Activated CD8-positive, alpha-beta memory T cell treated with anti-CD3 and anti-CD28 coated beads, Interleukin-2, amount 10 ng/mL, durations not matched to agents 7 days and 5 days (primary cell): Measurements from ENCODE around the gene SPATA3. TPM values are rescaled to one million over a fixed set of nuclear protein-coding genes. Genes with fewer than 3 reads are reported as not detected.

Source experiments
- ATAC-seq: fragments of 150-1000 bp; cut with Tn5 transposase; one replicate; pipeline ENCODE4 v1.10.0; 2021; ENCODE audit warnings: moderate library complexity
- CTCF ChIA-PET: fragments of 350-600 bp; sonication (Branson Sonifier 250); formaldehyde crosslinking; loops from one replicate; lab custom pipeline; 2021; ENCODE audit warnings: antibody characterized with exemption; lab: Charles Lee
- DNase-seq: peaks from one replicate; pipeline ENCODE4 v3.0.0-alpha.2; 2020
- H3K27ac Mint-ChIP-seq: one replicate; pipeline ENCODE4 v1.8.0; 2021; ENCODE audit warnings: mild to moderate bottlenecking, mixed read lengths
- H3K27me3 Mint-ChIP-seq: one replicate; pipeline ENCODE4 v1.8.0; 2021; ENCODE audit warnings: mixed read lengths
- H3K36me3 Mint-ChIP-seq: one replicate; pipeline ENCODE4 v1.8.0; 2021; ENCODE audit warnings: mild to moderate bottlenecking, mixed read lengths
- H3K4me1 Mint-ChIP-seq: one replicate; pipeline ENCODE4 v1.8.0; 2021; ENCODE audit warnings: mixed read lengths
- H3K4me3 Mint-ChIP-seq: one replicate; pipeline ENCODE4 v1.8.0; 2021; ENCODE audit warnings: mild to moderate bottlenecking, moderate library complexity, mixed read lengths
- H3K9me3 Mint-ChIP-seq: one replicate; pipeline ENCODE4 v1.8.0; 2022; ENCODE audit warnings: low read depth, mixed read lengths
- total RNA-seq, 2 experiments: library from RNA; stranded (reverse); gene quantifications; one replicate each; pipeline ENCODE4 v1.2.3, GENCODE V29; 2021

The SPATA3 gene
- total RNA-seq, 2 experiments from 2014 or later: 0.44 to 1.2 TPM

- H3K27me3 Mint-ChIP-seq: peaks cover 38% of the 10 kb centered on the region
- DNase-seq (peak; percentile 88), ATAC-seq (peak; percentile 89)
- peak overlapping the region; percentile 88 for H3K27ac Mint-ChIP-seq
- H3K36me3 Mint-ChIP-seq: peaks cover 9% of the 10 kb centered on the region
- H3K9me3 Mint-ChIP-seq: peaks cover 2% of the 10 kb centered on the region
- peaks cover 76% of the 10 kb centered on the region for H3K4me1 Mint-ChIP-seq
- peak overlapping the region; percentile 39 for H3K4me3 Mint-ChIP-seq
- CTCF ChIA-PET: interaction anchor here (0.7 to 3.6 kb wide), 9 partner anchors 10 to 150 kb away, joined by 3 to 13 read pairs (median 5); partner anchors contain the start of gene GPR55
Measured at GRCh38 chr2:230974096-230974913, 21.6 kb upstream of the SPATA3 start.

- peaks cover 40% of the 10 kb centered on the region for H3K27me3 Mint-ChIP-seq
- peaks cover 2% of the 10 kb centered on the region for H3K9me3 Mint-ChIP-seq
- no peak for ATAC-seq
- CTCF ChIA-PET: interaction anchor here (1.0 to 3.6 kb wide), 5 partner anchors 50 to 151 kb away, joined by 3 to 13 read pairs (median 6); partner anchors contain the start of gene GPR55
- H3K27ac Mint-ChIP-seq: peak overlapping the region; percentile 88
- DNase-seq: no peak
- H3K36me3 Mint-ChIP-seq: peaks cover 9% of the 10 kb centered on the region
- peak overlapping the region; percentile 5 for H3K4me3 Mint-ChIP-seq
- peaks cover 79% of the 10 kb centered on the region for H3K4me1 Mint-ChIP-seq
Measured at GRCh38 chr2:230975927-230976326, 20.0 kb upstream of the SPATA3 start.

GRCh38 chr2:230976671-230977171 is 19.2 kb upstream of the SPATA3 start:
- Mint-ChIP-seq H3K9me3 (peaks cover 2% of the 10 kb centered on the region), H3K27ac (peak overlapping the region; percentile 88), H3K4me3 (peak overlapping the region; percentile 15), H3K36me3 (peaks cover 10% of the 10 kb centered on the region), H3K4me1 (peaks cover 84% of the 10 kb centered on the region), H3K27me3 (peaks cover 42% of the 10 kb centered on the region)
- ATAC-seq (peak; percentile 18), DNase-seq (peak; percentile 66)
- CTCF ChIA-PET: no interaction called here

- H3K4me1 Mint-ChIP-seq: peaks cover 88% of the 10 kb centered on the region
- no peaks in the 10 kb centered on the region for H3K9me3 Mint-ChIP-seq
- CTCF ChIA-PET: interaction anchor here (0.6 to 11.2 kb wide), 3 partner anchors 57 to 152 kb away, joined by 3 to 309 read pairs (median 190); partner anchors contain the start of gene GPR55
- peaks cover 34% of the 10 kb centered on the region for H3K27me3 Mint-ChIP-seq
- H3K4me3 Mint-ChIP-seq: peak overlapping the region; percentile 57
- H3K27ac Mint-ChIP-seq: peak overlapping the region; percentile 94
- peaks cover 17% of the 10 kb centered on the region for H3K36me3 Mint-ChIP-seq
- DNase-seq: no peak
- no peak for ATAC-seq
Measured at GRCh38 chr2:230980468-230980867, 15.5 kb upstream of the SPATA3 start.

- peak overlapping the region; percentile 94 for H3K27ac Mint-ChIP-seq
- ATAC-seq: peak; percentile 10
- H3K4me1 Mint-ChIP-seq: peaks cover 86% of the 10 kb centered on the region
- peaks cover 16% of the 10 kb centered on the region for H3K36me3 Mint-ChIP-seq
- H3K4me3 Mint-ChIP-seq: peak overlapping the region; percentile 78
- peaks cover 31% of the 10 kb centered on the region for H3K27me3 Mint-ChIP-seq
- DNase-seq: peak; percentile 70
- H3K9me3 Mint-ChIP-seq: no peaks in the 10 kb centered on the region
- CTCF ChIA-PET: interaction anchor here (1.1 to 11.2 kb wide), 5 partner anchors 9 to 134 kb away, joined by 3 to 309 read pairs (median 4); partner anchors contain the start of gene GPR55
Measured at GRCh38 chr2:230981704-230982103, 14.2 kb upstream of the SPATA3 start.

GRCh38 chr2:230982126-230982525 is 13.8 kb upstream of the SPATA3 start:
- Mint-ChIP-seq H3K27ac (peak overlapping the region; percentile 94), H3K36me3 (peaks cover 16% of the 10 kb centered on the region), H3K4me1 (peaks cover 86% of the 10 kb centered on the region), H3K4me3 (peak overlapping the region; percentile 78), H3K27me3 (peaks cover 28% of the 10 kb centered on the region), H3K9me3 (no peaks in the 10 kb centered on the region)
- DNase-seq (no peak), ATAC-seq (no peak)
- CTCF ChIA-PET: interaction anchor here (1.1 to 11.2 kb wide), 7 partner anchors 9 to 134 kb away, joined by 3 to 309 read pairs (median 4); partner anchors contain the start of gene GPR55

- H3K27me3 Mint-ChIP-seq: peaks cover 24% of the 10 kb centered on the region
- peak overlapping the region; percentile 94 for H3K27ac Mint-ChIP-seq
- H3K9me3 Mint-ChIP-seq: no peaks in the 10 kb centered on the region
- peaks cover 16% of the 10 kb centered on the region for H3K36me3 Mint-ChIP-seq
- DNase-seq: no peak
- ATAC-seq: no peak
- peak overlapping the region; percentile 78 for H3K4me3 Mint-ChIP-seq
- peaks cover 83% of the 10 kb centered on the region for H3K4me1 Mint-ChIP-seq
- CTCF ChIA-PET: interaction anchor here (1.3 to 11.2 kb wide), 5 partner anchors 10 to 105 kb away, joined by 3 to 309 read pairs (median 4); partner anchors contain the start of gene GPR55
Measured at GRCh38 chr2:230982528-230982927, 13.4 kb upstream of the SPATA3 start.

GRCh38 chr2:230983566-230983965 is 12.4 kb upstream of the SPATA3 start:
- ATAC-seq: no peak
- DNase-seq: no peak
- Mint-ChIP-seq H3K36me3 (peaks cover 16% of the 10 kb centered on the region), H3K27me3 (peaks cover 29% of the 10 kb centered on the region), H3K9me3 (no peaks in the 10 kb centered on the region), H3K4me1 (peaks cover 79% of the 10 kb centered on the region), H3K27ac (peak overlapping the region; percentile 97), H3K4me3 (peak overlapping the region; percentile 66)
- CTCF ChIA-PET: interaction anchor here (1.2 to 11.2 kb wide), 13 partner anchors 9 to 161 kb away, joined by 3 to 309 read pairs (median 10); partner anchors contain the start of gene GPR55

GRCh38 chr2:230984393-230985220 is 11.3 kb upstream of the SPATA3 start:
- peaks cover 69% of the 10 kb centered on the region for H3K4me1 Mint-ChIP-seq
- peaks cover 16% of the 10 kb centered on the region for H3K36me3 Mint-ChIP-seq
- peak overlapping the region; percentile 66 for H3K4me3 Mint-ChIP-seq
- CTCF ChIA-PET: interaction anchor here (0.8 to 11.2 kb wide), 21 partner anchors 10 to 162 kb away, joined by 3 to 309 read pairs (median 6); partner anchors contain the start of genes GPR55 and ITM2C
- peak overlapping the region; percentile 97 for H3K27ac Mint-ChIP-seq
- peaks cover 30% of the 10 kb centered on the region for H3K27me3 Mint-ChIP-seq
- H3K9me3 Mint-ChIP-seq: no peaks in the 10 kb centered on the region
- peak; percentile 93 for DNase-seq
- peak; percentile 85 for ATAC-seq

GRCh38 chr2:230985519-230986231 is 10.2 kb upstream of the SPATA3 start:
- ATAC-seq (no peak), DNase-seq (peak; percentile 47)
- Mint-ChIP-seq H3K9me3 (no peaks in the 10 kb centered on the region), H3K4me3 (peak overlapping the region; percentile 33), H3K27ac (peak overlapping the region; percentile 97), H3K36me3 (peaks cover 14% of the 10 kb centered on the region), H3K27me3 (peaks cover 32% of the 10 kb centered on the region), H3K4me1 (peaks cover 61% of the 10 kb centered on the region)
- CTCF ChIA-PET: interaction anchor here (0.8 to 11.2 kb wide), 25 partner anchors 11 to 163 kb away, joined by 3 to 309 read pairs (median 10); partner anchors contain the start of genes GPR55 and ITM2C

GRCh38 chr2:230986520-230987136 is 9.3 kb upstream of the SPATA3 start:
- CTCF ChIA-PET: interaction anchor here (0.6 to 11.2 kb wide), 33 partner anchors 8 to 257 kb away, joined by 3 to 309 read pairs (median 6); partner anchors contain the start of genes GPR55 and SPATA3
- H3K27ac Mint-ChIP-seq: peak overlapping the region; percentile 69

More at GRCh38 chr2:230986520-230987136, 9.3 kb upstream of the SPATA3 start:
- H3K9me3 Mint-ChIP-seq: no peaks in the 10 kb centered on the region
- H3K36me3 Mint-ChIP-seq: peaks cover 14% of the 10 kb centered on the region
- peaks cover 51% of the 10 kb centered on the region for H3K4me1 Mint-ChIP-seq
- peaks cover 34% of the 10 kb centered on the region for H3K27me3 Mint-ChIP-seq
- H3K4me3 Mint-ChIP-seq: peak overlapping the region; percentile 53
- no peak for ATAC-seq
- DNase-seq: no peak
